ENCODE measurements around the gene KLB. TPM values are rescaled to one million over a fixed set of nuclear protein-coding genes. Genes with fewer than 3 reads are reported as not detected.

KLB gene
- total RNA-seq, 1 donor from 2014 or later = not detected

- DNase-seq = no peak
- no peaks in the 10 kb centered on the region for H3K27me3 Mint-ChIP-seq
- intact Hi-C loops (cut with micrococcal nuclease) = no loop called here
- H3K36me3 Mint-ChIP-seq (ENCODE audit: low read depth) = no peaks in the 10 kb centered on the region
- H3K4me1 Mint-ChIP-seq = no peaks in the 10 kb centered on the region
- no peak overlapping the region for H3K4me3 Mint-ChIP-seq
- no peak overlapping the region for H3K27ac Mint-ChIP-seq
- H3K9me3 Mint-ChIP-seq = no peaks in the 10 kb centered on the region
Measured at GRCh38 chr4:39486221-39486804, 79.6 kb downstream of the KLB start.

GRCh38 chr4:39490322-39490721, 83.6 kb downstream of the KLB start:
- no peak for DNase-seq
- intact Hi-C loops (cut with micrococcal nuclease) = no loop called here
- Mint-ChIP-seq H3K9me3 (no peaks in the 10 kb centered on the region), H3K27ac (no peak overlapping the region), H3K36me3 (ENCODE audit: low read depth) (no peaks in the 10 kb centered on the region), H3K27me3 (no peaks in the 10 kb centered on the region), H3K4me1 (no peaks in the 10 kb centered on the region), H3K4me3 (no peak overlapping the region)

- H3K9me3 Mint-ChIP-seq = no peaks in the 10 kb centered on the region
- H3K4me1 Mint-ChIP-seq = no peaks in the 10 kb centered on the region
- no peak for DNase-seq
- H3K4me3 Mint-ChIP-seq = no peak overlapping the region
- peaks cover 10% of the 10 kb centered on the region for H3K36me3 Mint-ChIP-seq (ENCODE audit: low read depth)
- H3K27me3 Mint-ChIP-seq = no peaks in the 10 kb centered on the region
- intact Hi-C loops (cut with micrococcal nuclease) = no loop called here
- no peak overlapping the region for H3K27ac Mint-ChIP-seq
Measured at GRCh38 chr4:39494354-39494753, 87.6 kb downstream of the KLB start.

GRCh38 chr4:39495446-39496213, 88.9 kb downstream of the KLB start:
- H3K9me3 Mint-ChIP-seq = no peaks in the 10 kb centered on the region
- no peak for DNase-seq
- no peak overlapping the region for H3K4me3 Mint-ChIP-seq
- H3K27ac Mint-ChIP-seq = no peak overlapping the region
- intact Hi-C loops (cut with micrococcal nuclease) = no loop called here
- H3K27me3 Mint-ChIP-seq = no peaks in the 10 kb centered on the region
- H3K36me3 Mint-ChIP-seq (ENCODE audit: low read depth) = peaks cover 13% of the 10 kb centered on the region
- no peaks in the 10 kb centered on the region for H3K4me1 Mint-ChIP-seq

- H3K36me3 Mint-ChIP-seq (ENCODE audit: low read depth) = peaks cover 20% of the 10 kb centered on the region
- no peak overlapping the region for H3K27ac Mint-ChIP-seq
Measured at GRCh38 chr4:39497909-39498726, 91.4 kb downstream of the KLB start.

GRCh38 chr4:39498727-39499020, 91.9 kb downstream of the KLB start:
- Mint-ChIP-seq H3K4me3 (no peak overlapping the region), H3K27ac (no peak overlapping the region), H3K9me3 (no peaks in the 10 kb centered on the region), H3K36me3 (ENCODE audit: low read depth) (peaks cover 25% of the 10 kb centered on the region), H3K27me3 (no peaks in the 10 kb centered on the region), H3K4me1 (no peaks in the 10 kb centered on the region)
- intact Hi-C loops (cut with micrococcal nuclease) = no loop called here
- DNase-seq = no peak

More at GRCh38 chr4:39497909-39498726, 91.4 kb downstream of the KLB start:
- Mint-ChIP-seq H3K9me3 (no peaks in the 10 kb centered on the region), H3K4me1 (no peaks in the 10 kb centered on the region), H3K4me3 (no peak overlapping the region), H3K27me3 (no peaks in the 10 kb centered on the region)
- intact Hi-C loops (cut with micrococcal nuclease) = no loop called here
- no peak for DNase-seq

Other genes with a start within 250 kb of the KLB start
- gene WDR19, start 224.4 kb upstream of the KLB start, total RNA-seq = 12.1 and 15.6 TPM in 2 replicates
- gene RFC1, start 40.6 kb upstream of the KLB start, total RNA-seq = 81.6 and 83.0 TPM in 2 replicates
- 1,785 and 1,789 TPM in 2 replicates for gene RPL9, start 52.0 kb downstream of the KLB start, total RNA-seq
- 27.7 and 29.2 TPM in 2 replicates for gene LIAS, start 52.1 kb downstream of the KLB start, total RNA-seq
- gene UGDH, start 120.5 kb downstream of the KLB start, total RNA-seq = 23.1 and 29.2 TPM in 2 replicates
- 1.0 and 2.0 TPM in 2 replicates for gene SMIM14, start 231.9 kb downstream of the KLB start, total RNA-seq